ENCODE data around the gene GUCY1A2.
"Not testable (repeated sequence)": the region's sequence is repeated elsewhere in the genome, so short reads cannot be mapped to it uniquely, and the experiment has no call there.

Gene GUCY1A2

GRCh38 chr11:106785913-106786650 is 232.2 kb downstream of the GUCY1A2 start:
- DNase-seq (ENCODE audit: extremely low read depth, low read depth) = no peak
- TF ChIP-seq, protein P1, sequence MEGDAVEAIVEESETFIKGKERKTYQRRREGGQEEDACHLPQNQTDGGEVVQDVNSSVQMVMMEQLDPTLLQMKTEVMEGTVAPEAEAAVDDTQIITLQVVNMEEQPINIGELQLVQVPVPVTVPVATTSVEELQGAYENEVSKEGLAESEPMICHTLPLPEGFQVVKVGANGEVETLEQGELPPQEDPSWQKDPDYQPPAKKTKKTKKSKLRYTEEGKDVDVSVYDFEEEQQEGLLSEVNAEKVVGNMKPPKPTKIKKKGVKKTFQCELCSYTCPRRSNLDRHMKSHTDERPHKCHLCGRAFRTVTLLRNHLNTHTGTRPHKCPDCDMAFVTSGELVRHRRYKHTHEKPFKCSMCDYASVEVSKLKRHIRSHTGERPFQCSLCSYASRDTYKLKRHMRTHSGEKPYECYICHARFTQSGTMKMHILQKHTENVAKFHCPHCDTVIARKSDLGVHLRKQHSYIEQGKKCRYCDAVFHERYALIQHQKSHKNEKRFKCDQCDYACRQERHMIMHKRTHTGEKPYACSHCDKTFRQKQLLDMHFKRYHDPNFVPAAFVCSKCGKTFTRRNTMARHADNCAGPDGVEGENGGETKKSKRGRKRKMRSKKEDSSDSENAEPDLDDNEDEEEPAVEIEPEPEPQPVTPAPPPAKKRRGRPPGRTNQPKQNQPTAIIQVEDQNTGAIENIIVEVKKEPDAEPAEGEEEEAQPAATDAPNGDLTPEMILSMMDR (IDR thresholded peaks at IDR 0.05; ENCODE audit: low read depth, low read length) = no peak

GRCh38 chr11:106777302-106777701 is 241.0 kb downstream of the GUCY1A2 start:
- not testable (repeated sequence) for DNase-seq (ENCODE audit: extremely low read depth, low read depth)

DNA sequence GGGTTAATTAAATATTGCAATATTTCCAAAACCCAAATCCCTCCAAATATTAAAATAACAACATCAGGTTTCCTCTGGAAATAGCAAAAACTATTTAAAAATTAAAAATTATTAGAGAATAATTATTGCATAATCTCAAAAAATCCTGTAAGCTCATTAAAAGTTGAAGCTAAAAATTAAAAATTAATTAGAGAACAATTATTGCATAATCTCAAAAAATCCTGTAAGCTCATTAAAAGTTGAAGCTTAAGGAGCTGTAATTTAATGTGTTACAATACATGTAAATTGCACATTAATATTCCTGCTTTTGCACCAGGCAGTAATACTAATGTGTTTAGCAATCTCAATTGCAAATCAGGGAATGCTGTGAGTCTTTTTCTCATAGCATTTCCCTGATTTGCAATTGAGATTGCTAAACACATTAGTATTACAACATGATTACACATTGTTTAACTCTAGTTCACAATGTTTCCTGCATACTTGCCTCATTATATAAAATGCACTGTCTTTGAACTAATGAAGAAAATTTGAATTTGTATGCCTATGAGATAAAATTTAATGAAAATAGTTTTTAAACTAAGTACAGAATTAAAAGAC is 247.7 kb downstream of the GUCY1A2 start:
- DNase-seq (ENCODE audit: extremely low read depth, low read depth) = no peak
- TF ChIP-seq, protein P1 (IDR thresholded peaks at IDR 0.05; ENCODE audit: low read depth, low read length) = no peak

- no peak for DNase-seq (ENCODE audit: extremely low read depth, low read depth)
- TF ChIP-seq, protein P1 (IDR thresholded peaks at IDR 0.05; ENCODE audit: low read depth, low read length) = no peak
These were observed 252.6 kb downstream of the GUCY1A2 start for GRCh38 chr11:106765469-106766258.

GRCh38 chr11:106763501-106763900 is 254.8 kb downstream of the GUCY1A2 start:
- TF ChIP-seq, protein P1 (IDR thresholded peaks at IDR 0.05; ENCODE audit: low read depth, low read length) = no peak
- DNase-seq (ENCODE audit: extremely low read depth, low read depth) = no peak

GRCh38 chr11:106761745-106762144 is 256.5 kb downstream of the GUCY1A2 start:
- TF ChIP-seq, protein P1 (IDR thresholded peaks at IDR 0.05; ENCODE audit: low read depth, low read length) = no peak
- DNase-seq (ENCODE audit: extremely low read depth, low read depth) = no peak

DNA sequence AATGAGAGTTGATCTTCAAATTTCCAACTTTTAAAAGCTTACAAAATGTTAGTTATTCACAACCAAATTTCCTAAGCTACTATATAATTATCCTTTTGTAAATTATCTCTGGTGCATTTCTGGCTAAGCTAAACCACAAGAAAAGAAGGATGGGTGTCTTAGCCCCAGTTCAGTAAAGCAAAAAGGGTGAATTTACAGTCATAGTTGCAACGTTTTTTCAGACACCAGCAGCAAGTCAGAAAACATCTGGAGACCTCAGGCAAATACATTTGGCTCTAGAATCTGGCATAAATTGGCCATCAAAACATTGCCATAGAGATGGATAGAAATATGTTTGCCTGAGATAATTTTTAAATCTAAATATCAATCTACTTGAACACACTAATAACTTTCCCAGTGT is 257.0 kb downstream of the GUCY1A2 start:
- TF ChIP-seq, protein P1 (IDR thresholded peaks at IDR 0.05; ENCODE audit: low read depth, low read length) = no peak
- no peak for DNase-seq (ENCODE audit: extremely low read depth, low read depth)
